Fibroblast of pulmonary artery (primary cell): ENCODE results near the gene CD200.
A peak's percentile ranks its signal among the peaks of the same experiment; 100 is the strongest.

Source experiments
- DNase-seq: peaks from one replicate; pipeline ENCODE4 v3.0.0-alpha.2; 2010; ENCODE audit warnings: low read depth
- H3K4me3 ChIP-seq: replicated peaks from 2 replicates; pipeline ENCODE4 v1.5.1; 2011; ENCODE audit warnings: low read depth, mild to moderate bottlenecking, control low read depth, low read length, moderate library complexity
- TF ChIP-seq, protein P1 (sequence below): IDR thresholded peaks from 2 replicates; pipeline ENCODE4 v1.5.1; 2011; ENCODE audit warnings: mild to moderate bottlenecking, control low read depth, low read length, inconsistent platforms; ENCODE audit errors: missing control alignments

The CD200 gene

DNA sequence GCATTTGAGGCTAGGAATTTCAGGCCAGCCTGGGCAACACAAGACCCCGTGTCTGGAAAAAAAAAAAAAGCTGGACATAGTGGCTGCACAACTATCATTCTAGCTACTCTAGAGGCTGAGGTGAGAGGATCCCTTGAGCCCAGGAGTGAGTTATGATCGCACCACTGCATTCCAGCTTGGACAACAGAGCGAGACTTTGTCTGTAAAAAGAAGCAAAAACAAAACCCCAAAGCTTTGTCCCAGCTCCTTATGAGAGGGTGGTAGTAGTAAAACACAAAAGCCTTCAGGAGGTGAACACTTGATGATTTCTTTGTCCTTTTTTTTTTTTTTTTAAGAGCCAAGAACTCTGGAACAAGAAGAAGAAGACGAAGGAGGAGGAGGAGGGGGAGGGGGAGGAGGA, 1.1 kb upstream of the CD200 start:
- H3K4me3 ChIP-seq, result no peak overlapping the region
- DNase-seq, result no peak
- TF ChIP-seq, protein P1, sequence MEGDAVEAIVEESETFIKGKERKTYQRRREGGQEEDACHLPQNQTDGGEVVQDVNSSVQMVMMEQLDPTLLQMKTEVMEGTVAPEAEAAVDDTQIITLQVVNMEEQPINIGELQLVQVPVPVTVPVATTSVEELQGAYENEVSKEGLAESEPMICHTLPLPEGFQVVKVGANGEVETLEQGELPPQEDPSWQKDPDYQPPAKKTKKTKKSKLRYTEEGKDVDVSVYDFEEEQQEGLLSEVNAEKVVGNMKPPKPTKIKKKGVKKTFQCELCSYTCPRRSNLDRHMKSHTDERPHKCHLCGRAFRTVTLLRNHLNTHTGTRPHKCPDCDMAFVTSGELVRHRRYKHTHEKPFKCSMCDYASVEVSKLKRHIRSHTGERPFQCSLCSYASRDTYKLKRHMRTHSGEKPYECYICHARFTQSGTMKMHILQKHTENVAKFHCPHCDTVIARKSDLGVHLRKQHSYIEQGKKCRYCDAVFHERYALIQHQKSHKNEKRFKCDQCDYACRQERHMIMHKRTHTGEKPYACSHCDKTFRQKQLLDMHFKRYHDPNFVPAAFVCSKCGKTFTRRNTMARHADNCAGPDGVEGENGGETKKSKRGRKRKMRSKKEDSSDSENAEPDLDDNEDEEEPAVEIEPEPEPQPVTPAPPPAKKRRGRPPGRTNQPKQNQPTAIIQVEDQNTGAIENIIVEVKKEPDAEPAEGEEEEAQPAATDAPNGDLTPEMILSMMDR, result no peak

GRCh38 chr3:112333381-112334317, 693 bp downstream of the CD200 start:
- TF ChIP-seq, protein P1, result no peak
- H3K4me3 ChIP-seq, result peak overlapping the region; percentile 63
- peak; percentile 80 for DNase-seq

DNA sequence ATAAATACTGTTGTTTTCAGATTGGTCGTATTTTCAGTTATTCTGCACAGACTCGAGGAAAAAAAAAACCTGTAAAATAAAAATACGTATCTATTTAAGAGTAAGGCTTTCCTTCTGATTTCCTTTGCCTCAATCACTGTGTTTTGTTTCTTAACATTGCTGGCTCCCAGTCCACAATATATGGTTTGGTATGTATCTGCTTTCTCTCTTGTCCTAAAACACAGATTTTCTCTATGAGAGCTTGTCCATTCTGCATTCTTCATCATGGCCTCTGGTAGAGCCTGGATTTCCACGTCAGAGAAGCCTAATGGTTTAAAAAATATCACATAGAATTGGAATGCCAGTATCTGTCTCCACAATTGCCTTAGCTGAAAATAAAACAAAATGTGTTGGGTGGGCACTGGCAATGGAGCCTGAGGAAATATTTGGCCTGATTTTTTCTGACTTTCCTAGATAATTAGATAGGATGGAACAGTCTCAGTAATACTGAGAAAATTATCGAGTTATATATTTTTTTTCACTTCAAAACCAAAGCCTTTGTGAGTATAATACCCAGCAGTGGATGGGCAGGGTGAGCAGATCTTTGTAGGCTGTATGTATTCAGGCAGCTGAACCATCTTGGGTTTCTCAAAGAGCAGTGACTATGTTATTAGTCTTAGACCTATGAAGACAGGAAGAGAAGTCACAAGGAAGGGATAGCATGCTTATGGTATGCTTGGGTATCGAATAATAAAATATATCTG, 1.9 kb downstream of the CD200 start:
- H3K4me3 ChIP-seq, result peak overlapping the region; percentile 63
- peak; percentile 62 for DNase-seq
- TF ChIP-seq, protein P1, result no peak

DNA sequence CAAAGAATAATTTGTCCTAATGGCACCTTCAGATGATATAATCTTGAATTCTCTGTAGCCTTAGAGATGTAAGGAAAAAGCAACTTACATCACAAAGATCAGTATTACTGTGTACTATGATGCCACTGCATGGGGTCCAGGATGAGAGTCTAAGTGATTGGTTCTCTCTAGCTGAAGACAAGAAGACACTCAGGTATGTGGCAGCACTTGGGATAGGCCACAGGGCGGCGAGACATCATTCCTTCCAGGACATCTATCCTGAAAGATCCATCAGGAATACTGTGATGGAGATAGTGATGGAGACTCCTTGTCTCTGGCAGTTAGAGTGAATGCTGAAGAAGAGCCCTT, 2.5 kb downstream of the CD200 start:
- TF ChIP-seq, protein P1, result no peak

DNA sequence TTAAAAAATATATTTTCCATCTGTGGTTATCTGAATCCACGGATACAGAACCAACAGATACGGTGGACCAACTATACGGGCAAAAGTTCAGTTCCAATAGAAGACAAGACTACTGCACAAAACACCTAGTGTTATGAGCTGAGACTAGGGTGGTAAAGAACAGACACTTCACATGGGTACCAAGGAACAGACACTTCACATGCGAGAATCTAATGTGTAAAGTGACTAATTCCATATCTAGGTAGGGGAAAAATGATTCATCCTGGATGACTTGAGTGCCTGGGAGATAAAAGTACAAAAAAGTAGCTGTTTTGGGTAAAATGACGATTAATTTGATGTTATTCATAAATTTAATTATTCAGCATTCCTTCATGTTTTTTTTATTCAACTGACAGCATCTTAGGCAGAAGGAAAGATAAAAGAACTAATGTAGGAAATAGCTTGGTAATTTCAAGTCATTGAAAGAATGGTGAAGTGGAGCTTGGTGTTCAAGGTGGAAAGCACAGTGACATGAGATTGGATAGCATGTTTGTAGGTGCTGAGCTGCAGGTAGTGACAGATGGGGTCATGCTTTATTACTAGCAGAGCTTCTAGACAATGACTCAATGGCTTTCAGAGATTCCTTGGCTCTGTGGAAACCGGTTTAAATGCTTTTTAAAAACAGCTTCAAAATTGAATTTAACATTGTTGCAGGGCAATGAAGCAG, 5.2 kb downstream of the CD200 start:
- TF ChIP-seq, protein P1, result no peak
- H3K4me3 ChIP-seq, result no peak overlapping the region
- DNase-seq, result peak; percentile 37

More for the DNA sequence above, 2.5 kb downstream of the CD200 start:
- H3K4me3 ChIP-seq, result peak overlapping the region; percentile 63
- no peak for DNase-seq

DNA sequence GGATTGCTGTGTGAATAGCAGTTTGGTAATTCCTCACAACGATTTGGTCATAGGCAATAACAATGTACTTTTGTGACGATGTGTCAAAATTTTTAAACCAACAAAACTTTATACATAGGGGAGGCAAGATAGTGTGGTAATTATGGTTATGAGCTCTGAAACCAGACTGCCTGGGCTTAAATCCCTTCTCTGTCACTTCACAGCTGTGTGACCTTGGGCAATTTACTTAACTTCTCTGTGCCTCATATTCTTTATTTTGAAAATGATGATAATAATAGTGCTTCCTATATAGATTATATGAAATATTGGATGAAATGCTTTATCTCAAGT, 5.7 kb downstream of the CD200 start:
- TF ChIP-seq, protein P1, result no peak
- DNase-seq, result no peak
- H3K4me3 ChIP-seq, result no peak overlapping the region
